ENCODE data around the gene ADAMTS12.

DNA sequence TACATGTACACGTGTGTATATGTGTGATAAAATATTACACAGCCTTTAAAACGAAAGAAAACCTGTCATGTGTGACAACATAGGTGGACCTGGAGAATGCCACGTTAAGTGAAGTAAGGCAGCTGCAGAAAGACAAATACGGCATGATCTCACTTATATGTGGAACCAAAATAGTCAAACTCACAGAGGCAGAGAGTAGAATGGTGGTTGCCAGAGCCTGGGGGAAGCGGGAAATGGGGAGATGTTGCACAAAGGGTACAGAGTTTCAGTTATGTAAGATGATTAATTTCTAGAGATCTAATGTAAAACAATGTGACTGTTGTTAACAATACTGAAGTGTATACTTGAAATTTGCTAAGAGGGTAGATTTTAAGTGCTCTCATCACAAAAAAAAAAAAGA, 34.8 kb downstream of the ADAMTS12 start:
- TF ChIP-seq TAF1 (IDR thresholded peaks at IDR 0.05; ENCODE audit: borderline replicate concordance, insufficient read depth, low read length) (no peak), REST (IDR thresholded peaks at IDR 0.05; ENCODE audit: insufficient read depth in 1 of 2, low read depth in 2 of 2, low read length in 2 of 2) (no peak), POLR2AphosphoS5 (IDR thresholded peaks at IDR 0.05; ENCODE audit: low read depth, low read length) (no peak)

Data from PFSK-1 (cell line).